ENCODE results near the gene HEATR5B.

DNA sequence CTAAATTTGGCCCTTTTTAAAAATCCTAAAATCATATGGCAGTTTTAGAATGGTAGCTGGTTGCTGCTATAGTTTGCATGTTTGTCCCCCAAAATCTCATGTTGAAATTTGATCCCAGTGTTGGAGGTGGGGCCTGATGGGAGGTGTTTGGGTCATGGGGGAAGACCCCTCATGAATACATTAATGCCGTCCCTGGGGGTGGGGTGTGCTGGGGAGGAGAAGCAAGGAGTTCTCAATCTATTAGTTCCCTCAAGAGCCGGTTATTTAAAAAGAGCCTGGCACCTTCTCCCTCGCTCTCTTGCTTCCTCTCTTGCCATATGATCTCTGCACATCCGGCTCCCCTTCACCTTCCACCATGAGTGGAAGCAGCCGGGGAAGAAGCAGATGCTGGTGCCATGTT is 21.0 kb upstream of the HEATR5B start:
- TF ChIP-seq GATA2 (IDR thresholded peaks at IDR 0.05; ENCODE audit: low read depth, low read length) (no peak), GATA3 (IDR thresholded peaks at IDR 0.05; ENCODE audit: low read depth, low read length) (no peak)
